DOHH2 (cell line): ENCODE data around the gene SCNN1A.

Experiments used
- H3F3A ChIP-seq: fragments of 200-600 bp; sonication (generic), shearing (Covaris generic); 2 replicates; pipeline ENCODE4 v1.6.0; 2016; ENCODE audit warnings: antibody characterized with exemption, mild to moderate bottlenecking; ENCODE audit not compliant: control insufficient read depth, insufficient read depth
- H3K27ac ChIP-seq: fragments of 200-600 bp; sonication (generic); 2 replicates; pipeline ENCODE4 v1.5.1; 2014; ENCODE audit warnings: low read depth, mild to moderate bottlenecking, low read length, moderate library complexity
- H3K27me3 ChIP-seq: fragments of 200-600 bp; sonication (generic); 2 replicates; pipeline ENCODE4 v1.6.1; 2014; ENCODE audit warnings: mild to moderate bottlenecking, low read length, mixed read lengths; ENCODE audit not compliant: control insufficient read depth
- H3K36me3 ChIP-seq: fragments of 200-600 bp; sonication (generic); 2 replicates; pipeline ENCODE4 v1.6.1; 2014; ENCODE audit warnings: mild to moderate bottlenecking, low read length, moderate library complexity, mixed read lengths; ENCODE audit not compliant: control insufficient read depth
- H3K4me1 ChIP-seq: fragments of 200-600 bp; sonication (generic); 2 replicates; pipeline ENCODE4 v1.6.1; 2014; ENCODE audit warnings: mild to moderate bottlenecking, low read length, mixed read lengths; ENCODE audit not compliant: control insufficient read depth
- H3K4me2 ChIP-seq: fragments of 200-600 bp; sonication (generic); 2 replicates; pipeline ENCODE4 v1.6.0; 2014; ENCODE audit warnings: mild to moderate bottlenecking, low read length, moderate library complexity
- H3K4me3 ChIP-seq: fragments of 200-600 bp; sonication (generic); 2 replicates; pipeline ENCODE4 v1.5.1; 2014; ENCODE audit warnings: mild to moderate bottlenecking, low read length, mixed read lengths
- H3K79me2 ChIP-seq: fragments of 200-600 bp; sonication (generic); 2 replicates; pipeline ENCODE4 v1.6.1; 2014; ENCODE audit warnings: mild to moderate bottlenecking, low read length, mixed read lengths; ENCODE audit not compliant: control insufficient read depth
- H3K9me2 ChIP-seq: fragments of 200-600 bp; sonication (generic); replicated peaks from 2 replicates; pipeline ENCODE4 v1.6.1; 2014; ENCODE audit warnings: mild to moderate bottlenecking, low read length, mixed read lengths; ENCODE audit not compliant: control insufficient read depth
- H3K9me3 ChIP-seq: fragments of 200-600 bp; sonication (generic); 2 replicates; pipeline ENCODE4 v1.6.1; 2014; ENCODE audit warnings: antibody characterized with exemption, low read length, mixed read lengths; ENCODE audit not compliant: control insufficient read depth, insufficient read depth
- H4K20me1 ChIP-seq: fragments of 200-600 bp; sonication (generic); 2 replicates; pipeline ENCODE4 v1.6.0; 2014; ENCODE audit warnings: low read depth, mild to moderate bottlenecking, antibody characterized with exemption, low read length, moderate library complexity; ENCODE audit not compliant: control insufficient read depth, insufficient read depth
- CTCF ChIP-seq: fragments of 200-600 bp; sonication (generic); IDR thresholded peaks from one replicate; pipeline ENCODE4 v1.5.1; 2014; ENCODE audit warnings: antibody characterized with exemption, mild to moderate bottlenecking, low read depth, low read length; ENCODE audit not compliant: poor library complexity, severe bottlenecking
- EZH2phosphoT487 ChIP-seq: fragments of 200-600 bp; sonication (generic); IDR thresholded peaks from 2 replicates; pipeline ENCODE4 v1.6.1; 2017; ENCODE audit warnings: borderline replicate concordance, mild to moderate bottlenecking, antibody characterized with exemption, low read length, moderate library complexity, mixed read lengths

Gene SCNN1A

GRCh38 chr12:6373022-6373787 lies 2.2 kb downstream of the SCNN1A start:
- H3K36me3 ChIP-seq = no peaks in the 10 kb centered on the region
- H3K79me2 ChIP-seq = no peaks in the 10 kb centered on the region
- no peaks in the 10 kb centered on the region for H3K9me3 ChIP-seq
- H3K27me3 ChIP-seq = peaks cover 35% of the 10 kb centered on the region
- H3K4me2 ChIP-seq = no peak overlapping the region
- H4K20me1 ChIP-seq = no peaks in the 10 kb centered on the region
- no peaks in the 10 kb centered on the region for H3K9me2 ChIP-seq
- no peaks in the 10 kb centered on the region for H3F3A ChIP-seq
- TF ChIP-seq CTCF (no peak), EZH2phosphoT487 (no peak)
- H3K4me3 ChIP-seq = no peak overlapping the region
- peaks cover 10% of the 10 kb centered on the region for H3K4me1 ChIP-seq
- H3K27ac ChIP-seq = no peak overlapping the region

- Histone ChIP-seq H3K4me2 (no peak overlapping the region), H3K79me2 (no peaks in the 10 kb centered on the region), H3K4me1 (peaks cover 17% of the 10 kb centered on the region), H3K9me2 (no peaks in the 10 kb centered on the region), H3K9me3 (no peaks in the 10 kb centered on the region), H3K27ac (no peak overlapping the region), H3F3A (no peaks in the 10 kb centered on the region), H3K36me3 (no peaks in the 10 kb centered on the region), H3K4me3 (no peak overlapping the region), H4K20me1 (no peaks in the 10 kb centered on the region), H3K27me3 (peaks cover 31% of the 10 kb centered on the region)
- TF ChIP-seq EZH2phosphoT487 = no peak
Observed at GRCh38 chr12:6372403-6373003, 2.9 kb downstream of the SCNN1A start.

GRCh38 chr12:6370994-6371754 lies 4.2 kb downstream of the SCNN1A start:
- Histone ChIP-seq H3K4me3 (no peak overlapping the region), H3K36me3 (no peaks in the 10 kb centered on the region), H3F3A (peaks cover 3% of the 10 kb centered on the region), H3K9me3 (no peaks in the 10 kb centered on the region), H3K9me2 (no peaks in the 10 kb centered on the region), H3K79me2 (no peaks in the 10 kb centered on the region), H4K20me1 (no peaks in the 10 kb centered on the region), H3K27me3 (peaks cover 18% of the 10 kb centered on the region), H3K4me2 (no peak overlapping the region), H3K27ac (no peak overlapping the region), H3K4me1 (peaks cover 22% of the 10 kb centered on the region)
- no peak for TF ChIP-seq CTCF
- no peak for TF ChIP-seq EZH2phosphoT487

GRCh38 chr12:6370576-6370935 lies 4.8 kb downstream of the SCNN1A start:
- no peak overlapping the region for H3K4me3 ChIP-seq
- H3K36me3 ChIP-seq = no peaks in the 10 kb centered on the region
- TF ChIP-seq EZH2phosphoT487 (no peak), CTCF (no peak)
- H3K4me1 ChIP-seq = peaks cover 22% of the 10 kb centered on the region
- H3K27ac ChIP-seq = no peak overlapping the region
- H4K20me1 ChIP-seq = no peaks in the 10 kb centered on the region
- peaks cover 3% of the 10 kb centered on the region for H3F3A ChIP-seq
- H3K27me3 ChIP-seq = peaks cover 15% of the 10 kb centered on the region
- H3K9me2 ChIP-seq = no peaks in the 10 kb centered on the region
- H3K4me2 ChIP-seq = no peak overlapping the region
- H3K9me3 ChIP-seq = no peaks in the 10 kb centered on the region
- no peaks in the 10 kb centered on the region for H3K79me2 ChIP-seq
